GM10266 (cell line): Measurements from ENCODE around the gene SLAMF8.

Experiments
- DNase-seq: peaks from one replicate; pipeline ENCODE4 v3.0.0; 2012; ENCODE audit errors: extremely low spot score
- TF ChIP-seq, protein P1 (sequence below): IDR thresholded peaks from 2 replicates; pipeline ENCODE4 v1.5.1; 2012; ENCODE audit warnings: mild to moderate bottlenecking, low read depth; ENCODE audit not compliant: control insufficient read depth, insufficient read depth; ENCODE audit errors: missing control alignments

SLAMF8 gene

DNA sequence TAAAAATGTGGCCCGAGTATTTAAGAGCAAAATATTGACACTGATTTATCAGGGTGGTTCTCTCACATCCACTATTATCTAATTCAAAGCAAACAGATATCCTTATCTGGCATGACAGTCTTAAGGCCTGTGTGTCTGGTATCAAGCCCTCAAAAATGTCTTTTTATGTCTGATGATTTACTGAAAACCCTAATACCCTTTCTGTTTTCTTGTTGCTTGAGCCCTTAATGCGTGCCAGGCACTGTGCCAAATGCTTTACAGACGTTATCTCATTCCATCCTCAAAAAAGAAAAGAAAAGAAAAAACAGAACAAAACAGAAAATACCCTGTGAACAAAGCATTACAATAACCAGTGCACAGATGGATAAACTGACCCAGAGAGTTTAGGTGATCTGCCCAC lies 40.2 kb upstream of the SLAMF8 start:
- TF ChIP-seq, protein P1, sequence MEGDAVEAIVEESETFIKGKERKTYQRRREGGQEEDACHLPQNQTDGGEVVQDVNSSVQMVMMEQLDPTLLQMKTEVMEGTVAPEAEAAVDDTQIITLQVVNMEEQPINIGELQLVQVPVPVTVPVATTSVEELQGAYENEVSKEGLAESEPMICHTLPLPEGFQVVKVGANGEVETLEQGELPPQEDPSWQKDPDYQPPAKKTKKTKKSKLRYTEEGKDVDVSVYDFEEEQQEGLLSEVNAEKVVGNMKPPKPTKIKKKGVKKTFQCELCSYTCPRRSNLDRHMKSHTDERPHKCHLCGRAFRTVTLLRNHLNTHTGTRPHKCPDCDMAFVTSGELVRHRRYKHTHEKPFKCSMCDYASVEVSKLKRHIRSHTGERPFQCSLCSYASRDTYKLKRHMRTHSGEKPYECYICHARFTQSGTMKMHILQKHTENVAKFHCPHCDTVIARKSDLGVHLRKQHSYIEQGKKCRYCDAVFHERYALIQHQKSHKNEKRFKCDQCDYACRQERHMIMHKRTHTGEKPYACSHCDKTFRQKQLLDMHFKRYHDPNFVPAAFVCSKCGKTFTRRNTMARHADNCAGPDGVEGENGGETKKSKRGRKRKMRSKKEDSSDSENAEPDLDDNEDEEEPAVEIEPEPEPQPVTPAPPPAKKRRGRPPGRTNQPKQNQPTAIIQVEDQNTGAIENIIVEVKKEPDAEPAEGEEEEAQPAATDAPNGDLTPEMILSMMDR = no peak
- no peak for DNase-seq

GRCh38 chr1:159786966-159787365 lies 39.7 kb upstream of the SLAMF8 start:
- TF ChIP-seq, protein P1 = no peak
- DNase-seq = no peak

DNA sequence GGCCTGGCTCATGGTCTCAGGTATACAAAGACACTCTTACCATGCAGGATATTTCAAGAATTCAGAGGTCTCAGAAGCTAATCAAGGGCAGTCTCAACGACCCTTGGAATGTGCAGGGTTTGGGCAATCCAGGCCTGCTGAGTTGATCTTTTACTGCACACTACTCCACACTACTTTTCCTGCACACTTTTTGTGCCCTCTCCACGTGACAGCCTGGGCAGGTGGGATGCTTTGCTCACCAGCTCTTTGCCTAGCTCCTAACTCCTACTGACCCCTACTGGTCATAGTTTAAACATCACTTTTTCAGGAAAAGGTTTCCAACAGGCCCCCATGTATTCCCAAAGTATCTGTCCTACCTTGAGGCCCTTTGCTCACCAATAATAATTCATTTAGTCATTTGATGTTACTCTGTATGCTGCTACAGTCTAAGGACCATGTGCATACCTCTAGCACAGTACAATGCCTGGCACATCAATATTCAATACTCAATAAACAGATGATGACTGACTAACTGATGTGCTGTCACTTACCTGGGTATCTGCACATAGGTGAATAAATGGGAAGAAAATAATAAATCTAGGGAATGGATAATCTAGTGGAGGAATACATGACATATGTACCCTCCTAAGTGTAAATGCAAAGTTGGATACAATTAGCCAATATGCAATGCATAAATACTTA lies 36.3 kb upstream of the SLAMF8 start:
- TF ChIP-seq, protein P1 = peak; percentile 47

GRCh38 chr1:159791031-159791430 lies 35.6 kb upstream of the SLAMF8 start:
- TF ChIP-seq, protein P1 = no peak
- no peak for DNase-seq

More for the DNA sequence above, 36.3 kb upstream of the SLAMF8 start:
- DNase-seq = peak; percentile 34

GRCh38 chr1:159791461-159791860 lies 35.2 kb upstream of the SLAMF8 start:
- TF ChIP-seq, protein P1 = no peak

DNA sequence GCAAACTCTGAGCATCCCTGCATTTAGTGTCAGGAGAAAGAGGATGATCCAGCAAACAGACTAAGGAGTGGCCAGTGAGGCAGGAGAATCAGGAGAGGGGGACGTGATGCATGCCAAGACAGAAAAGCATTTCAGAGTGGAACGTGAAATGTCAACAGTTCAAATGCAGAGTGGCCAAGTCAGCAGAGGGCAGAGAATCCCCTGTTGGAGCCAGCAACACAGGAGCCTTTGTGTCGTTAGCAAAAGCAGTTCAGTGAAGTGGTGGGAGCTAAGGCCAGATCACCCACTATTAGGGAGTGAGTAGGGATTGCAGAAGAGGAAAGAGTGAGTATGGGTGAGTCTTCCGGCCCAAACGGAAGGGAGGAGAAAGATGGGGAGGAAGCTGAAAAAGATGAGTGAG lies 31.1 kb upstream of the SLAMF8 start:
- DNase-seq = no peak
- TF ChIP-seq, protein P1 = no peak

More at GRCh38 chr1:159791461-159791860, 35.2 kb upstream of the SLAMF8 start:
- DNase-seq = no peak

DNA sequence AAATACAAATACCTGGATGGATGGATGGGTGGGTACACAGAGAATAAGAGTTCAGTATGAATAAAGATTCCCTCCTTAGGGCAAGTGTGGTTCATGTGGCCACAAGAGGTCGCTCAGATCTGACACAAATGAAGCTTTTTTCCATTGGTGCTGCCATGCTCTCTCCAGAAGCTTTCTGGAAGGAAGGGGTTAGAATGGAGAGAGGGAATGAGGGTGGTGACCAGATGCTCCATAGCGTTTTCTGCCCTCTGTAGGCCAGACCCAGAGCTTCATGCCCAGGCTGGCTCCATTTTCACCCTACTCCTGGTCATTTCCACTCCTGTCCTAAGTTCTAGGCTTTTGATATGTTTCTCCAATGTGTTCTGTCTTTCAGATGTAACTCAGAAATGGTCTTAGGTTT lies 27.8 kb upstream of the SLAMF8 start:
- TF ChIP-seq, protein P1 = peak; percentile 70
- DNase-seq = peak; percentile 63
